GM19351 (cell line): Measurements from ENCODE around the gene GNMT.
A peak's percentile ranks its signal among the peaks of the same experiment; 100 is the strongest.
"Not testable (repeated sequence)": the region's sequence is repeated elsewhere in the genome, so short reads cannot be mapped to it uniquely, and the experiment has no call there.

Experiments used
- ATAC-seq: cut with Tn5 transposase; IDR thresholded peaks from one replicate; pipeline ENCODE4 v1.9.1; 2021; ENCODE audit warnings: mild to moderate bottlenecking, moderate library complexity; ENCODE audit not compliant: unreplicated experiment

The GNMT gene

GRCh38 chr6:42973926-42974325 is 13.4 kb downstream of the GNMT start:
- no peak for ATAC-seq

DNA sequence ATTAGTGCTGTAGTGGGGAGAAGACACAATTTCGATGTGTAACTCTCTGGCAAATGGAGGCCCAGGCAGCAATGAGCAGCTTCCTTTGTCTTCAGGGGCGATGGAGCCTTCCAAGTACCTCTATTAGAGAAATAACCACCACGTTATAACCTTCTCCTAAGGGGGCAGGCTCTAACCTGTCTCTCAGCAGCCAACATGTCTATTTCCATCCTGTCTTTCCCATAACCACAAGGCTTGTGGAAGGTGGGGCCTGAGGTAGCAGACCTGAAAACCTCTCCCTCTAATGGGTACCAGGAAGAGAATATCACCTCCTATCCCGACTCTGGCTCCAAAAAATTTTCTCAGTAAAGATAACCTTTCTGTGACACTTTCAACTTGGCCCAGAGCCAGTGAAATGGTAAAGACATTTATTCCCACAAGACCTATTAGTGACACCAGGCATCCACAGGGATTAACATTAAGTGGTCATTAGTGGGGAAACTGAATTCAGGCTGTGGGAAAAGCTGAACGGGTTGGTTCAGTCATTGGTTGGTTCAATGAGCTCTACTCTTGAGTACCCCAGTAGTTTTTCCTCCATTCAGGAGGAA is 14.5 kb downstream of the GNMT start:
- no peak for ATAC-seq

GRCh38 chr6:42978487-42978838 is 17.9 kb downstream of the GNMT start:
- peak; percentile 3 for ATAC-seq

GRCh38 chr6:42978839-42979522 is 18.4 kb downstream of the GNMT start, which contains the start of gene PEX6:
PEX6 (minus strand) TSS chr6:42979181; CDS start chr6:42979150, 31 bp downstream.
- ATAC-seq = peak; percentile 93

DNA sequence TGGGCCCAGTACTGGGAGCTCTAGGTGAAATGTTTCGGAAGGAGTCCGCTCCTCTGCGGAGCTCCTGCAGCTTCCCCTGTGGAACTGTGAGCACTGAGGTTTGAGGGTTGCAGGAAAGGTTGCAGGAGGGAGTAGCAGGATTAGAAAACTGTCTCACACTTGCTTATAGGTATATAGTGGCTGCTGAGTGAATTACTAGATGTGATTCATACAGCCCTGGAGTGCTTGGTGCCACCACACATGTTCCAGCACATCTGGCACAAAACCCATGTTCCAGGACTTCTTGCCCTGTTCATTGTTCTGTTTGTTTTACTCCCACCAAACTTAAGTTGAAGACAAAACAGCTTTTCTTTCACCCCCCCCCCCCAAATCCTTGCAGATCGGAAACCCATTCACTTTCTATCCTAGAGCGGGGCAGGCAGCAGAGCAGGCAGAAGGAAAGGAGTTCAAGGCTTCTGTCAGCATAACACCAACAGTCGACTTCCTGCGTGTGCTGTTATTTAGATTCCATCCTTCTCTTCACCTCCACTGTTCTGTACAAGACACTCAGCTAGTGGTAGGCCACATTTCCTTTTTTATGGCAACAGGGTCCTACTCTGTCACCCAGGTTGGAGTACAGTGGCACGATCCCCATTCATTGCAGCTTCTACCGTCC is 19.1 kb downstream of the GNMT start:
- ATAC-seq = no peak

- ATAC-seq = no peak
These were observed 21.3 kb downstream of the GNMT start for GRCh38 chr6:42981836-42982235.

GRCh38 chr6:42984001-42984923 is 23.7 kb downstream of the GNMT start, which contains the start of gene PPP2R5D:
PPP2R5D (plus strand) TSS chr6:42984570; CDS start chr6:42984678, 108 bp downstream.
- ATAC-seq = peak; percentile 93

- no peak for ATAC-seq
These were observed 24.4 kb downstream of the GNMT start for GRCh38 chr6:42984924-42985475.

- no peak for ATAC-seq
These were observed 27.2 kb downstream of the GNMT start for GRCh38 chr6:42987533-42988451.

GRCh38 chr6:42988486-42989020 is 28.0 kb downstream of the GNMT start:
- ATAC-seq = no peak

GRCh38 chr6:42989923-42990322 is 29.4 kb downstream of the GNMT start:
- no peak for ATAC-seq

- no peak for ATAC-seq
These were observed 32.9 kb downstream of the GNMT start for GRCh38 chr6:42993445-42993844.

GRCh38 chr6:42996513-42996912 is 36.0 kb downstream of the GNMT start:
- no peak for ATAC-seq

DNA sequence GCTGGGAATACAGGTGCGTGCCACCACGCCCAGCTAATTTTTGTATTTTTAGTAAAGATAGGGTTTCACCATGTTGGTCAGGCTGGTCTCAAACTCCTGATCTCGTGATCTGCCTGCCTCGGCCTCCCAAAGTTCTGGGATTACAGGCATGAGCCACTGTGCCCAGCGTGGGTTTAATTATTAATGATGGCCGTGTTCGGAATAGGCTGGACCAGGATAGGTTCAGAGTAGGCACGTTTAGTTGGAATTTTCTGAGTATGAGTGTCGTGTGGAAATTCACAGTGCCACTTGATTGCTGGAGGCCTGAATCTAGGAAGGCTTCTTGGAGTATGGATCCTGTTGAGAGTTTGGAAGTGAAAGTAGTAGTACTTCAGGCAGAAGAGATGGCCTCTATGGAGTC is 37.7 kb downstream of the GNMT start:
- ATAC-seq = not testable (repeated sequence)

DNA sequence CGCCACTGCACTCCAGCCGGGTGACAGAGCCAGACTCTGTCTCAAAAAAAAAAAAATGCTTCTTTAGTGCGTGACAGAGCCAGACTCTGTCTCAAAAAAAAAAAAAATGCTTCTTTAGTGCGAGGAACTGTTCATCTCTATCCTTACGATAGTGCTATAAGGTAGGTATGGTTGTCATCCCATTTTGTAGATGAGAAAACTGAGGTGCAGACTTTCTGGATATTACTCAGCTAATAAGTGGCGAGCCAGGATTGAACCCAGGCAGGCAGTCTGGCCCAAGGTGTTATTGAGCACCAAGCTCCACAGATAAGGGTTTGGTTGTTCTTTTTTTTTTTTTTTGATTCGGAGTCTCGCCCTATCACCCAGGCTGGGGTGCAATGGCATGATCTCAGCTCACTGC is 41.3 kb downstream of the GNMT start:
- no peak for ATAC-seq

DNA sequence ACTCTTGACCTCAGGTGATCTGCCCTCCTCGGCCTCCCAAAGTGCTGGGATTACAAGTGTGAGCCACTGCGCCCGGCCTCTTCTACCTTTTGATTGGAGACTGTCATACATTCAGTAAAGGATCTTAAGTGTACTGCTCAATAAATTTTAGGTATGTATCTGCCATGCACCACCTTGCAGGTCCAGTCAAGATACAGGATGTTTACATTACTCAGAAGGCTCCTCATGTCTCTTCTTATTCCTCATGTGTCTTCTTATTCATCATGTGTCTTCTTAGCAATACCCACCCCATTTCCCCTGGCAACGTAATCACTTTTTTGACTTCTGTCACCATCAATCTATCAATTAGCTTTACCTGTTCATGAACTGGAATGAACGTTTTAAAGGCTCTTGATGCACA is 45.3 kb downstream of the GNMT start:
- ATAC-seq = no peak

- ATAC-seq = no peak
These were observed 45.7 kb downstream of the GNMT start for GRCh38 chr6:43006251-43006650.

DNA sequence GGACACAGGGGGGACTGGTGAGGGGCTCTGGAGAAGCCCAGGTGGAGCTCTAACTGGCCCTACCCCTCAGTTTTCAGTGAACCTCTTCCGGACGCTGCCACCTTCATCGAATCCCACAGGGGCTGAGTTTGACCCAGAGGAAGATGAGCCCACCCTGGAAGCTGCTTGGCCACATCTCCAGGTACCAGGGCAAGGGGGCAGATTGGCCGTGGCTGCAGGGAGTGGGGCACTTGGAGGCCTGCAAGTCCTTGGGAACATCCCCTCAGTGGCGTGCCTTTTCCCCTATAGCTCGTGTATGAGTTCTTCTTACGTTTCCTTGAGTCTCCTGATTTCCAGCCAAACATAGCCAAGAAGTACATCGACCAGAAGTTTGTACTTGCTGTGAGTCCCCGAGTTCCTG is 46.6 kb downstream of the GNMT start:
- no peak for ATAC-seq

GRCh38 chr6:43009124-43009523 is 48.6 kb downstream of the GNMT start:
- no peak for ATAC-seq
